Left lung (tissue), 14 donors: ENCODE measurements around the gene SMCR8. TPM values are rescaled to one million over a fixed set of nuclear protein-coding genes. Genes with fewer than 3 reads are reported as not detected.
A peak's percentile ranks its signal among the peaks of the same experiment; 100 is the strongest.

Source experiments
- ATAC-seq: fragments of 200-7000 bp; cut with Tn5 transposase; one replicate; pipeline ENCODE4 v1.9.1; 2020; ENCODE audit warnings: moderate library complexity
- DNase-seq, 4 donors: peaks; one replicate each; pipeline ENCODE4 v3.0.0-alpha.2; 2013 to 2020
- H3K27ac ChIP-seq, 2 donors: fragments of 200-600 bp; sonication (generic) in 1 of 2; one replicate each; pipeline versions ENCODE4 v1.5.0 to v1.8.0; 2020 to 2021
- H3K27me3 ChIP-seq, 2 donors: fragments of 200-600 bp; sonication (generic) in 1 of 2; one replicate each; pipeline versions ENCODE4 v1.5.0 to v1.8.0; 2020 to 2021
- H3K36me3 ChIP-seq, 2 donors: fragments of 200-600 bp; sonication (generic) in 1 of 2; one replicate each; pipeline versions ENCODE4 v1.5.0 to v1.8.0; 2020 to 2021
- H3K4me1 ChIP-seq, 2 donors: fragments of 200-600 bp; one replicate each; pipeline ENCODE4 v1.8.0; 2021
- H3K4me3 ChIP-seq, 2 donors: fragments of 200-600 bp; sonication (generic) in 1 of 2; one replicate each; pipeline versions ENCODE4 v1.5.0 to v1.8.0; 2020 to 2021; ENCODE audit warnings: mild to moderate bottlenecking in 1 of 2
- H3K9me3 ChIP-seq, 2 donors: fragments of 200-600 bp; sonication (generic) in 1 of 2; one replicate each; pipeline versions ENCODE4 v1.5.0 to v1.8.0; 2020 to 2021
- CTCF ChIP-seq, 2 donors: fragments of 200-600 bp; sonication (generic) in 1 of 2; IDR thresholded peaks; one replicate each; pipeline versions ENCODE4 v1.5.0 to v1.8.0; 2021; ENCODE audit warnings: antibody characterized with exemption in 2 of 2
- intact Hi-C, 2 donors: fragments of 100-400 bp; cut with DNase I; formaldehyde crosslinking; loops; one replicate each; pipeline versions ENCODE4 v1.11.2 to v1.14.2; 2022
- long read RNA-seq, 12 donors: library from polyadenylated mRNA in 2 of 12; unstranded in 2 of 12; transcript quantifications; one replicate each; pipeline ENCODE4 v2.0.0 and lab custom pipeline, GENCODE V29; 2019 to 2026
- polyA plus RNA-seq, 6 donors: library from polyadenylated mRNA; unstranded; fragments of 120-200 nt; gene quantifications; one replicate each; pipeline ENCODE4 v1.2.1, GENCODE V29; 2013; ENCODE audit not compliant: insufficient read length in 6 of 6
- total RNA-seq, 2 donors: library from RNA; stranded (reverse); fragmentation: NEBNext Ultra II Directional; extraction: Animal tissue kit (Norgen Biotek cat#: 25700); gene quantifications; one replicate each; pipeline ENCODE4 v1.2.1, GENCODE V29; 2021
- donor health status: DM: no; HTN: yes; CAD: no.
- donor health status: DM: no; HTN: no; CAD: no.

Gene SMCR8
- total RNA-seq, result 10 to 100 TPM; 16.7 to 23.4 TPM
- polyA plus RNA-seq, result 10 to 100 TPM; 12.0 to 13.7 (median 13.0) TPM
- long read RNA-seq, donor 1, full-length matches to known transcripts, result 3 of 33 reads
- long read RNA-seq, donor 1, partial matches to known transcripts, result 22 of 33 reads
- long read RNA-seq, donor 1, other reads (novel, unspliced or antisense), result 8 of 33 reads
- long read RNA-seq, donor 2, full-length matches to known transcripts, result 4 of 4 reads
- long read RNA-seq, donor 2, partial matches to known transcripts, result 0 of 4 reads
- long read RNA-seq, donor 2, other reads (novel, unspliced or antisense), result 0 of 4 reads
- long read RNA-seq, donor 3, full-length matches to known transcripts, result 3 of 9 reads
- long read RNA-seq, donor 3, partial matches to known transcripts, result 0 of 9 reads
- long read RNA-seq, donor 3, other reads (novel, unspliced or antisense), result 6 of 9 reads
- long read RNA-seq, donor 4, result 0 reads
- long read RNA-seq, donor 5, full-length matches to known transcripts, result 4 of 4 reads
- long read RNA-seq, donor 5, partial matches to known transcripts, result 0 of 4 reads
- long read RNA-seq, donor 5, other reads (novel, unspliced or antisense), result 0 of 4 reads
- long read RNA-seq, donor 6, full-length matches to known transcripts, result 4 of 16 reads
- long read RNA-seq, donor 6, partial matches to known transcripts, result 12 of 16 reads
- long read RNA-seq, donor 6, other reads (novel, unspliced or antisense), result 0 of 16 reads
- long read RNA-seq, donor 7, result 0 reads
- long read RNA-seq, donor 8, full-length matches to known transcripts, result 4 of 4 reads
- long read RNA-seq, donor 8, partial matches to known transcripts, result 0 of 4 reads
- long read RNA-seq, donor 8, other reads (novel, unspliced or antisense), result 0 of 4 reads
- long read RNA-seq, donor 9, result 0 reads
- long read RNA-seq, donor 10, partial matches to known transcripts, result 0 of 1 reads
- long read RNA-seq, donor 10, other reads (novel, unspliced or antisense), result 1 of 1 reads
- long read RNA-seq, donor 11, result 0 reads
- long read RNA-seq, donor 12, full-length matches to known transcripts, result 5 of 5 reads
- long read RNA-seq, donor 12, partial matches to known transcripts, result 0 of 5 reads
- long read RNA-seq, donor 12, other reads (novel, unspliced or antisense), result 0 of 5 reads

GRCh38 chr17:18314731-18315561 lies at the start of gene SMCR8, which contains the start of gene TOP3A:
TSS of gene SMCR8 (plus strand) at chr17:18315293. CDS start at chr17:18315790, 497 bp downstream.
TSS of gene TOP3A (minus strand) at chr17:18314994. CDS start at chr17:18314778, 216 bp downstream.
- Histone ChIP-seq H3K36me3 (peaks cover 0 to 54% of the 10 kb centered on the region in 2 donors), H3K4me3 (peak within 1 kb of the TSS; percentile 78 to 87), H3K4me1 (peaks cover 50 to 84% of the 10 kb centered on the region in 2 donors), H3K9me3 (no peaks in the 10 kb centered on the region), H3K27ac (peak within 1 kb of the TSS; percentile 86 to 99), H3K27me3 (no peaks in the 10 kb centered on the region)
- intact Hi-C loops, result no loop called here
- peak; percentile 98 for ATAC-seq
- DNase-seq, result peak; percentile 97 to 99 (median 98)
- TF ChIP-seq CTCF (IDR thresholded peaks at IDR 0.05), result no peak

GRCh38 chr17:18267366-18267765 lies 47.7 kb upstream of the SMCR8 start:
- Histone ChIP-seq H3K27me3 (no peaks in the 10 kb centered on the region), H3K36me3 (peaks cover 0 to 42% of the 10 kb centered on the region in 2 donors), H3K4me1 (peaks cover 0 to under 1% of the 10 kb centered on the region in 2 donors), H3K27ac (no peak overlapping the region), H3K4me3 (no peak overlapping the region), H3K9me3 (no peaks in the 10 kb centered on the region)
- DNase-seq, result no peak
- intact Hi-C loops, result no loop called here
- no peak for TF ChIP-seq CTCF (IDR thresholded peaks at IDR 0.05)
- ATAC-seq, result no peak

- no peak for TF ChIP-seq CTCF (IDR thresholded peaks at IDR 0.05)
- H3K4me3 ChIP-seq, result no peak overlapping the region
- no peaks in the 10 kb centered on the region for H3K27me3 ChIP-seq
- no peaks in the 10 kb centered on the region for H3K4me1 ChIP-seq
- no peak overlapping the region for H3K27ac ChIP-seq
- intact Hi-C loops, result no loop called here
- no peak for DNase-seq
- peaks cover 0 to 44% of the 10 kb centered on the region in 2 donors for H3K36me3 ChIP-seq
- no peaks in the 10 kb centered on the region for H3K9me3 ChIP-seq
- ATAC-seq, result peak; percentile 21
These were observed 47.0 kb upstream of the SMCR8 start for GRCh38 chr17:18267927-18268711.
